ENCODE results near the gene SRSF10. TPM values are rescaled to one million over a fixed set of nuclear protein-coding genes. Genes with fewer than 3 reads are reported as not detected.
"Not testable (repeated sequence)": the region's sequence is repeated elsewhere in the genome, so short reads cannot be mapped to it uniquely, and the experiment has no call there.

Gene SRSF10
- total RNA-seq, 1 experiment from 2014 or later: 142 TPM

DNA sequence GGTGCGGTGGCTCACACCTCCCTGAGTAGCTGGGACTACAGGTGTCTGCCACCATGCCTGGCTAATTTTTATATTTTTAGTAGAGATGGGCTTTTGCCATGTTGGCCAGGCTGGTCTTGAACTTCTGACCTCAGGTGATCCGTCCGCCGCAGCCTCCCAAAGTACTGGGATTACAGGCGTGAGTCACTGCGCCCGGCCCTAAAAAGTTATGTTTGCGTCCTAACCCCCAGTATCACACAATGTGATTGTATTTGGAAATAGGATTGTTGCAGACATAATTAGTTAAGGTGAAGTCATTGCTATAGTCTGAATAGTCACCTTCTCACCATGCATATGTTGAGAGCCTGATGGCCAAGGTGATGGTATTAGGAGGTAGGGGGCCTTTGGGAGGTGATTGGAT is 32.8 kb upstream of the SRSF10 start:
- H3K36me3 ChIP-seq (ENCODE audit: control insufficient read depth in 1 of 2, insufficient read depth in 2 of 2, low read length in 2 of 2); ATAC-seq; H3K9ac ChIP-seq (ENCODE audit: low read length); H2AFZ ChIP-seq (ENCODE audit: low read depth, low read length, poor library complexity, severe bottlenecking); POLR2A ChIA-PET; RAD21 ChIA-PET (ENCODE audit: low non-redundant PET in 1 of 2, low total read pairs in 2 of 2, uncharacterized antibody in 2 of 2, unreplicated experiment in 2 of 2); H3K4me3 ChIP-seq (replicated peaks in 1 of 2; ENCODE audit: low read depth in 1 of 2, low read length in 2 of 2); H3K4me2 ChIP-seq (ENCODE audit: low read length); CTCF ChIA-PET; DNase-seq (ENCODE audit: low read depth, low spot score); H3K9me3 ChIP-seq (ENCODE audit: control insufficient read depth in 1 of 2, insufficient read depth in 1 of 2, low read depth in 1 of 2, low read length in 2 of 2); H3K27me3 ChIP-seq (ENCODE audit: insufficient read depth, low read length); H4K20me1 ChIP-seq (ENCODE audit: insufficient read depth); H3K9me2 ChIP-seq (ENCODE audit: insufficient read depth); BruUV-seq (replicated peaks); H3K79me2 ChIP-seq (ENCODE audit: insufficient read depth, low read length); H3K27ac ChIP-seq (ENCODE audit: low read depth, low read length); intact Hi-C loops (cut with micrococcal nuclease): not testable (repeated sequence)
- H3K4me1 ChIP-seq (ENCODE audit: control insufficient read depth in 1 of 2, insufficient read depth in 2 of 2, low read length in 2 of 2): peaks cover 19 to 22% of the 10 kb centered on the region in 2 experiments

DNA sequence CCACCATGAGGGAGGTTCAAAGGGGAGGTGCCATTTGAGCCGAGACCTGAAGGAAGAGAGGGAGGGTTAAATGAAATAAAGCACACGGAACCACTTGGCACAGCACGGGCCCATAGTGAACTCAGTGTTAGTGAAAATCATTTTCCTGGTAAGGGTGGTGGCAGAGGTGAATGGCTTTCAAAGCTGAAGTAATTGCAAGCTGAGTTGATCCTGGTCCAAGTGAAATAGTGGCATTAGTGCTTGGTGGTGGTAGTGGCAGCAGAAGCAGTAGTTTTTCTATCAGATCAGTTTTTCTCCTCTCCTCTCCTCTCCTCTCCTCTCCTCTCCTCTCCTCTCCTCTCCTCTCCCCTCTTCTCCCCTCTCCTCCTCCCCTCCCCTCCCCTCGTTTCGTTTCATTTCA is 30.5 kb upstream of the SRSF10 start:
- no TSS peak for BruUV-seq (replicated peaks)
- Histone ChIP-seq H3K36me3 (ENCODE audit: control insufficient read depth in 1 of 2, insufficient read depth in 2 of 2, low read length in 2 of 2) (no peaks in the 10 kb centered on the region), H3K9me3 (ENCODE audit: control insufficient read depth in 1 of 2, insufficient read depth in 1 of 2, low read depth in 1 of 2, low read length in 2 of 2) (no peaks in the 10 kb centered on the region), H3K4me2 (ENCODE audit: low read length) (no peak overlapping the region), H2AFZ (ENCODE audit: low read depth, low read length, poor library complexity, severe bottlenecking) (no peak overlapping the region), H3K27ac (ENCODE audit: low read depth, low read length) (no peak overlapping the region), H3K79me2 (ENCODE audit: insufficient read depth, low read length) (no peaks in the 10 kb centered on the region), H4K20me1 (ENCODE audit: insufficient read depth) (no peaks in the 10 kb centered on the region), H3K4me1 (ENCODE audit: control insufficient read depth in 1 of 2, insufficient read depth in 2 of 2, low read length in 2 of 2) (peaks cover 13 to 15% of the 10 kb centered on the region in 2 experiments), H3K27me3 (ENCODE audit: insufficient read depth, low read length) (no peaks in the 10 kb centered on the region), H3K4me3 (replicated peaks in 1 of 2; ENCODE audit: low read depth in 1 of 2, low read length in 2 of 2) (no peak overlapping the region), H3K9me2 (ENCODE audit: insufficient read depth) (no peaks in the 10 kb centered on the region), H3K9ac (ENCODE audit: low read length) (no peak overlapping the region)
- ChIA-PET POLR2A (no interaction called here), CTCF (no interaction called here), RAD21 (ENCODE audit: low non-redundant PET in 1 of 2, low total read pairs in 2 of 2, uncharacterized antibody in 2 of 2, unreplicated experiment in 2 of 2) (no interaction called here)
- TF ChIP-seq, protein P1, sequence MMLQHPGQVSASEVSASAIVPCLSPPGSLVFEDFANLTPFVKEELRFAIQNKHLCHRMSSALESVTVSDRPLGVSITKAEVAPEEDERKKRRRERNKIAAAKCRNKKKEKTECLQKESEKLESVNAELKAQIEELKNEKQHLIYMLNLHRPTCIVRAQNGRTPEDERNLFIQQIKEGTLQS (IDR thresholded peaks at IDR 0.05): no peak
- TF ChIP-seq EZH2 (IDR thresholded peaks at IDR 0.05): no peak
- TF ChIP-seq ZNF274 (IDR thresholded peaks at IDR 0.05; ENCODE audit: low read depth, low read length): no peak
- TF ChIP-seq CBX3 (IDR thresholded peaks at IDR 0.05; ENCODE audit: low read depth): no peak
- TF ChIP-seq FOSL1 (IDR thresholded peaks at IDR 0.05; ENCODE audit: low read depth): no peak
- TF ChIP-seq SP1 (IDR thresholded peaks at IDR 0.05; ENCODE audit: low read depth): no peak
- no peak for TF ChIP-seq EZH2phosphoT487 (IDR thresholded peaks at IDR 0.05; ENCODE audit: borderline replicate concordance)
- no peak for TF ChIP-seq CEBPB (IDR thresholded peaks at IDR 0.05; ENCODE audit: low read depth)
- no peak for TF ChIP-seq YY1 (IDR thresholded peaks at IDR 0.05; ENCODE audit: extremely low read depth, insufficient replicate concordance, low read depth, low read length)
- TF ChIP-seq, protein P2, sequence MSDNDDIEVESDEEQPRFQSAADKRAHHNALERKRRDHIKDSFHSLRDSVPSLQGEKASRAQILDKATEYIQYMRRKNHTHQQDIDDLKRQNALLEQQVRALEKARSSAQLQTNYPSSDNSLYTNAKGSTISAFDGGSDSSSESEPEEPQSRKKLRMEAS (IDR thresholded peaks at IDR 0.05): no peak
- TF ChIP-seq SIN3A (IDR thresholded peaks at IDR 0.05; ENCODE audit: low read depth): no peak
- no peak for TF ChIP-seq JUND (IDR thresholded peaks at IDR 0.05)
- TF ChIP-seq POLR2AphosphoS5 (IDR thresholded peaks at IDR 0.05; ENCODE audit: low read depth, low read length): no peak
- TF ChIP-seq TCF7L2 (IDR thresholded peaks at IDR 0.05; ENCODE audit: borderline replicate concordance, extremely low read depth, insufficient read depth, insufficient read length): no peak
- DNase-seq (ENCODE audit: low read depth, low spot score) (no peak), ATAC-seq (no peak)
- intact Hi-C loops (cut with micrococcal nuclease): no loop called here
